RCC 7860 (cell line): ENCODE data around the gene NFIB.

ENCODE experiments used
- DNase-seq: peaks from one replicate; pipeline ENCODE4 v3.0.0-alpha.2; 2015; ENCODE audit warnings: low spot score
- FAIRE-seq: peaks from 2 replicates; lab custom pipeline; 2012; peaks lifted over from hg19 to GRCh38; lab: Jason Lieb, UNC

NFIB gene

GRCh38 chr9:14219850-14220249 lies 94.1 kb downstream of the NFIB start:
- FAIRE-seq: no peak

DNA sequence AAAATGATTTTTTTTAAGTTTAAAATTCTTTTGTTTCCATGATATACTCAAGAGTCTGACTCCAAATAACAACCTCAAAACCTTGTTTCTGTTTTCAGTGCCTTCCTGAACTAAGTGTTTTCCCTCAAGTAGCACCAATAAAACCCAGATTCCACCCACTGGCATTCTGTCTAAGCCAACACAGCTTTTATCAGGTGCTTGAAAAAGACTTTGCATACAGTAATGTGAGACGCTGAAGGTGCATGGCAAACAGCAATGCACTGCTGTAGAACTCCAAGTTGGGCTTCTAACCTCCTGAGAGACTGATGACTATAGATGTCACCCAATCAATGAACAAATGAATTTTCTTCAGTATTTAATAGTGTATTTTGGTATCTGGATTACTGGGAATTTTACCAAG lies 95.7 kb downstream of the NFIB start:
- DNase-seq: no peak
- no peak for FAIRE-seq

More at GRCh38 chr9:14219850-14220249, 94.1 kb downstream of the NFIB start:
- DNase-seq: no peak

DNA sequence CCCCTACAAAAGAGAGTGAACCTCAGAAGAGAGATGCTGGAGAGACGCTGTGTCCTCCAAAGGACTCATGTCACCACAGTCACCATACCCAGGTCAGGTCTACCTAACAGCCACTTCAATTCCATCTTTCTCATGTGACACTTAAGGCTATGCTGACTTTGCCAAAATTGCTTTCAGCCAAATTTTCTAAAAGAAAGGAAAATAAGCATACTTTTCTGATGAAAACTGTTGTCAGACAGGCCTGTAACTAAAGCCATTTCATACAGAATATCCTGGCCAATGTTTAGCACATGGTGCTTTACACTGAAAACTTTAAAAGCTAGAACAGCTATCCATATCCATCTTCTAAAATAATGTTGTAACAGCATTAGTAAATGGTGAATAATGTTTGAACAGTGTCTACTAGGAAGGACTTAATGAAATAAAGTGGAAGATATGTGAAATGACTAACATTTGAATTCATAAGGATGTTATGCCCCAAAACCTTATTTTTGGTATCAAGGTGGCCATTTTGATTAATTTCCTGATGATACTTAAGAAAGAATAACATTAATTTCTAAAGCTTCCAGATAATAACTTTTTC lies 97.2 kb downstream of the NFIB start:
- no peak for FAIRE-seq
- DNase-seq: no peak

- no peak for FAIRE-seq
These were observed 98.3 kb downstream of the NFIB start for GRCh38 chr9:14215614-14216013.

GRCh38 chr9:14214693-14215092 lies 99.2 kb downstream of the NFIB start:
- DNase-seq (no peak), FAIRE-seq (no peak)

More at GRCh38 chr9:14215614-14216013, 98.3 kb downstream of the NFIB start:
- no peak for DNase-seq

- DNase-seq (no peak), FAIRE-seq (no peak)
These were observed 99.8 kb downstream of the NFIB start for GRCh38 chr9:14214065-14214684.

DNA sequence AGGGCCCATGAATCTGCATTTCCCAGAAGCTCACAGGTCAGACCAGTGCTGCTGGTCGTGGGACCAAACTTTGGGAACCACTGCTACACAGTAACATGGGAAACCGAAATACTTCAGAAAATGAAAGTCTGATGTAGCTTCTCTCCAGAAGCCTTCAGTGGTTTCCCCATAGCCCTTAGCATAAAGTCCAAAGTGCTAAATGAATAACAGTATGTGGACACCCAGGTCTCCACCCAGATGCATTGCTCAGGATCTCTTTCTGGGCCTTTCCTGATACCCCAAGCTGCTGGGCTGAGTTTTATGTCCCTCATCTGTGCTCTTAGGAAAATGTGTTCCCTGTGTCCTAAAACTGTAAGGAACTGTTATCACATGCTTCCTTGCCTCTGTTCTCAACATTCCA lies 100.4 kb downstream of the NFIB start:
- no peak for DNase-seq
- FAIRE-seq: no peak

DNA sequence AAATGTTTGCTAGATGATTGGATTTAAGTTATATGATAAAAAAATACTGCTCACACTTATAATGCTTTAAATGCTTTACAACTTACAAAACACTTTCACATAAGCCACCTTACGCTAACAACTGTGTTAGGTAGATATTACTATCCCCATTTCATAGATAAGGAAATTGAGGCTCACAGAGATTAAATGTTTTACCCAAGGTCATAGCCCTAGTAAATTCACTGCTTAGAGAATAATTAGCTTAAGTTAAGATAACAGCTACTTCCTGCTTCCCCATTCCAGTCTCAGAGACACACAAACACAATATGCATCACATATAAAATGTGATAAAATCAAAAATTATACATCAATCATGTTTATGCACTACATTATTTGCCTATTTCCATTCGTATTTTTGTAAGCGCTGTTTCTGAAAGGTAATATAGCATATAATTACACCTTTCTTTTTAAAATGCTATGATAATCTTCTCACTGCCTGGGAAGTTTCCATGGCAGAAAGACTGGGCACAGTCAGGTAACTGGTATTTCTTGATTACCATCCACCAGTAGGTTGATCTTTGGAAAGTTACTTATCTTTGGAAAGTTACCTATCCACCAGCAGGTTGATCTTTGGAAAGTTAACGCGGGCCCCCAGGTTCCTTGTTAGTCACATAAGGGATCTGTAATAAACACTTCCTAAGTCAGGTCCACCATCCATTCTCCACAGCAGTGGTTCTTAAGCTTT lies 101.1 kb downstream of the NFIB start:
- FAIRE-seq (no peak), DNase-seq (no peak)

DNA sequence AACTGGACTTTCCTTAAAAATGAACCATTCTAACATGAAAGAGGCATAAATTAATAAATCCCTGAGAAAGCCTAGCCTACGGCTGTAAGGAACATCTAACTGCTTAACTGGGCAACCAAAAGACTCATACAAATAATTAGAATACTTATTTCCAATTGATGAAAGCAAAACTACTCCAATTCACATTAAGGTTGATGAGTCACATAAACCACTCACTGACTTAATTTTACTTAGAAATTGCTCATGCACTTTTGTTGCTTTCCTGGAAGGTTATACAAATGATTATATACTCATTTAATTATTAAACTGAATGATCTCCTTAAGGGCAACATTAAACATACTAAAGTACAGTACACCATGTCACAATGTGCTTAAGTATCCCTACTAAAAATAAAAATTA lies 101.9 kb downstream of the NFIB start:
- DNase-seq (peak; percentile 22), FAIRE-seq (peak; percentile 69)

DNA sequence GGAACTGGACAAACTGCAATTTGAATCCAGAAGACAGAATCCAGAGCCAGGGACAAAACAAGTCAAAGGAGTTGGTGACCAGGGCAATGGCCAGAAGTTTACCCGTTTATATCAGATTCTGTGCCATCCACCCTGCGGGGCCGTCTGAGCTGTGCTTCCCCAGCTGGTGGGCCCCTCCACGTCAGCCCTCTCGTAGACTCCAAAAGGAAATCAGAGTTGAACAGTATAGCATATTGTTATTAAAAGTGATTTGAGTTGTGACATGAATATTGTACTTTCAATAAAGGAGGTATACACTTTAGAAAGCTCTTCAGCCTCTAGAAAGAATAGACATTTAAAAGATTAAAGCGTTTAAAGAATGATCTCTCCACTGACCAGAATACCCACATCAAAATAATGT lies 102.4 kb downstream of the NFIB start:
- DNase-seq: no peak
- no peak for FAIRE-seq

- DNase-seq (no peak), FAIRE-seq (no peak)
These were observed 103.5 kb downstream of the NFIB start for GRCh38 chr9:14210428-14210827.

- DNase-seq (no peak), FAIRE-seq (no peak)
These were observed 104.3 kb downstream of the NFIB start for GRCh38 chr9:14209399-14210345.

- no peak for FAIRE-seq
These were observed 106.5 kb downstream of the NFIB start for GRCh38 chr9:14207352-14207995.

DNA sequence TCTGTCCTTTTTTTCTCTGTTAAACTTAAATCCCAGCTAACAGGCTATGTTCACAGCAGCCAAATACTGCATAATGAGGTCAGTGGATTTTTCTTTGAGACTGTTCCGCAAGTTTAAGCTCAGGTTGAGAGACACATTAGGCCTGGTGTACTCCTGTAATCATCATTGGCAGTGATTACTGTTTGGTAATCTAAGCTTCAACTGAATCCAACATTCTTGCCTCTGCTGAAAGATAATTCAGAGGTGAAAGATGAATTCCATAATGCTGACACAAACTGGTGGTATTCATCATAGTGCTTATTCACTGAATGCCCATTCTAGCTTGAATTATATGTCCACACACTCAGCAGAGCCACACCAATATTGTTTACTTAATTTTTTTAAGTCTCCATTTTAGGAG lies 108.5 kb downstream of the NFIB start:
- DNase-seq: peak; percentile 48
- no peak for FAIRE-seq

More at GRCh38 chr9:14207352-14207995, 106.5 kb downstream of the NFIB start:
- DNase-seq: no peak

GRCh38 chr9:14203356-14204056 lies 110.4 kb downstream of the NFIB start:
- no peak for DNase-seq

GRCh38 chr9:14198841-14199455 lies 115.0 kb downstream of the NFIB start:
- DNase-seq (no peak), FAIRE-seq (no peak)

More at GRCh38 chr9:14203356-14204056, 110.4 kb downstream of the NFIB start:
- FAIRE-seq: no peak

DNA sequence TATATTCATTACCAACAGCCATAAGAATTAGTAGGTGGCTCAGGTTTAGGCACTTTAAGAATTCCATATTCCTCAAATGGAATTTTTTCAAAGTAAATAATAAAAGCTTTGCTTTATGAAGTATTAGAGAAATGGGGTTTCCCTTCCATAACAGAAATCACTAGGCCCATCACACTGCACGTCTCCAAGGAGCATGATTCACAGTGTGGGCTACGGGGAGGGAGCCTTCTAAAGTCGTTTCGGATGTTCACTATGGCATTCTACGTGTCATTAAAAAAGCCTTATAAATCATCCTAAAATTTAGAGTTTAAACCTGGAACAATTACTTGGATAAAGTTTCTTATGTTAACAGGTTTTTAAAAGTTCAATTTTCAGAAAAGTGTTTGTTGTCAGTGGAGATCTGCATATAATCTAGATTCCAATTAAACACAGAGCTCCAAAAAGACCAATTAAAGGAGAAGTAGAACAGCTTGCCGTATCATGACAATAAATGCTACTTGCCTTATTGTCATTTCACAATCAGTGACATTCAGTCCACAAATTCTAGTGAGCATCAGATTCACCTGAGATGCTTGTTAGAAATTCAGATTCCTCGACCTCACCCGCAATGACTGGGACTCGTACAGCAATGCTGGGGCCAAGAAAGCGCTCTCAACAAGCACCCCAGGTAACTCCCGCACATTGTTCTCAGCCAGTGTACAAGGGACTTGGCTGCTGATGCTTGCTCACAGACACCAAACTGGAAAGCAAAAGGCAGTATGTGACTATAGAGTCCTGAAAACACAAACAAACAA lies 115.7 kb downstream of the NFIB start:
- no peak for FAIRE-seq

DNA sequence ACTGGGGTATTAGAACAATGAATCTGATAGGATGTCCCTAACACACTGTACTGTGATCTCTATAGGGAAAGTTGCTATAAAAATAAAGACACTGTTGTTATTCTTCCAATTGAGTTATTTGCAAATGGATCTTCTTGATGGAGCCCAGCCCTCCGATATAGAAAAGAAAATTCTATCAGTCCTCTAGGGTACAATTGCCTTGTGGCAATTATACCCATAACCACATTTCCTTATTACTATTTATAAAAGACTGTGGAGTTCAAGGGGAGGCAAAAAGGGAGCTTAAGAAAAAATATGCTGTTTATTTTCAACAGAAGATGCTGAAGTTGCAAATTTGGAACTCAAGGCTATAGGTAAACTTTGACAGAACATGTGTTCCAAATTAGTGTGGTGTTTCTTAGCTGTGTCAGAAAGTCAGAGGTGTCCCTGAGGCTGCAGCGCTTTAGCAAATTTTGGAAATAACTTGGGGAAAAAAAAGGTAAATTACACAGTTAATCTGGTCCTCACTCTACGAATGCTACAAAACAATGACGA lies 116.5 kb downstream of the NFIB start:
- DNase-seq (no peak), FAIRE-seq (no peak)

More for the DNA sequence above, 115.7 kb downstream of the NFIB start:
- no peak for DNase-seq
